ENCODE data around the gene TULP4.

GRCh38 chr6:158287047-158287446 lies 25.2 kb upstream of the TULP4 start:
- TF ChIP-seq, protein P1, sequence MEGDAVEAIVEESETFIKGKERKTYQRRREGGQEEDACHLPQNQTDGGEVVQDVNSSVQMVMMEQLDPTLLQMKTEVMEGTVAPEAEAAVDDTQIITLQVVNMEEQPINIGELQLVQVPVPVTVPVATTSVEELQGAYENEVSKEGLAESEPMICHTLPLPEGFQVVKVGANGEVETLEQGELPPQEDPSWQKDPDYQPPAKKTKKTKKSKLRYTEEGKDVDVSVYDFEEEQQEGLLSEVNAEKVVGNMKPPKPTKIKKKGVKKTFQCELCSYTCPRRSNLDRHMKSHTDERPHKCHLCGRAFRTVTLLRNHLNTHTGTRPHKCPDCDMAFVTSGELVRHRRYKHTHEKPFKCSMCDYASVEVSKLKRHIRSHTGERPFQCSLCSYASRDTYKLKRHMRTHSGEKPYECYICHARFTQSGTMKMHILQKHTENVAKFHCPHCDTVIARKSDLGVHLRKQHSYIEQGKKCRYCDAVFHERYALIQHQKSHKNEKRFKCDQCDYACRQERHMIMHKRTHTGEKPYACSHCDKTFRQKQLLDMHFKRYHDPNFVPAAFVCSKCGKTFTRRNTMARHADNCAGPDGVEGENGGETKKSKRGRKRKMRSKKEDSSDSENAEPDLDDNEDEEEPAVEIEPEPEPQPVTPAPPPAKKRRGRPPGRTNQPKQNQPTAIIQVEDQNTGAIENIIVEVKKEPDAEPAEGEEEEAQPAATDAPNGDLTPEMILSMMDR (IDR thresholded peaks at IDR 0.05; ENCODE audit: control extremely low read depth in 1 of 3, insufficient read depth in 1 of 3, low read depth in 1 of 3, low read length in 3 of 3) = no peak
- TF ChIP-seq, protein P2, sequence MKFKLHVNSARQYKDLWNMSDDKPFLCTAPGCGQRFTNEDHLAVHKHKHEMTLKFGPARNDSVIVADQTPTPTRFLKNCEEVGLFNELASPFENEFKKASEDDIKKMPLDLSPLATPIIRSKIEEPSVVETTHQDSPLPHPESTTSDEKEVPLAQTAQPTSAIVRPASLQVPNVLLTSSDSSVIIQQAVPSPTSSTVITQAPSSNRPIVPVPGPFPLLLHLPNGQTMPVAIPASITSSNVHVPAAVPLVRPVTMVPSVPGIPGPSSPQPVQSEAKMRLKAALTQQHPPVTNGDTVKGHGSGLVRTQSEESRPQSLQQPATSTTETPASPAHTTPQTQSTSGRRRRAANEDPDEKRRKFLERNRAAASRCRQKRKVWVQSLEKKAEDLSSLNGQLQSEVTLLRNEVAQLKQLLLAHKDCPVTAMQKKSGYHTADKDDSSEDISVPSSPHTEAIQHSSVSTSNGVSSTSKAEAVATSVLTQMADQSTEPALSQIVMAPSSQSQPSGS (IDR thresholded peaks at IDR 0.05; ENCODE audit: low read length) = no peak
- TF ChIP-seq POLR2A (IDR thresholded peaks at IDR 0.05; ENCODE audit: control extremely low read depth in 1 of 2, low read depth in 2 of 2, low read length in 2 of 2) (no peak), POLR2AphosphoS5 (IDR thresholded peaks at IDR 0.05; ENCODE audit: low read depth, low read length) (no peak), CTBP2 (IDR thresholded peaks at IDR 0.05; ENCODE audit: borderline replicate concordance, insufficient read depth, insufficient read length, low read length) (no peak), YY1 (IDR thresholded peaks at IDR 0.05; ENCODE audit: low read depth, low read length) (no peak), SUZ12 (IDR thresholded peaks at IDR 0.05; ENCODE audit: low read length) (no peak), RAD21 (IDR thresholded peaks at IDR 0.05 in 1 of 2, conservative IDR thresholded peaks at IDR 0.05 in 1 of 2; ENCODE audit: low read depth in 2 of 2, low read length in 2 of 2) (no peak)
